Measurements from ENCODE around the gene NR2F1. TPM values are rescaled to one million over a fixed set of nuclear protein-coding genes. Genes with fewer than 3 reads are reported as not detected.

The NR2F1 gene
- total RNA-seq, 2 experiments from 2014 or later: not detected

DNA sequence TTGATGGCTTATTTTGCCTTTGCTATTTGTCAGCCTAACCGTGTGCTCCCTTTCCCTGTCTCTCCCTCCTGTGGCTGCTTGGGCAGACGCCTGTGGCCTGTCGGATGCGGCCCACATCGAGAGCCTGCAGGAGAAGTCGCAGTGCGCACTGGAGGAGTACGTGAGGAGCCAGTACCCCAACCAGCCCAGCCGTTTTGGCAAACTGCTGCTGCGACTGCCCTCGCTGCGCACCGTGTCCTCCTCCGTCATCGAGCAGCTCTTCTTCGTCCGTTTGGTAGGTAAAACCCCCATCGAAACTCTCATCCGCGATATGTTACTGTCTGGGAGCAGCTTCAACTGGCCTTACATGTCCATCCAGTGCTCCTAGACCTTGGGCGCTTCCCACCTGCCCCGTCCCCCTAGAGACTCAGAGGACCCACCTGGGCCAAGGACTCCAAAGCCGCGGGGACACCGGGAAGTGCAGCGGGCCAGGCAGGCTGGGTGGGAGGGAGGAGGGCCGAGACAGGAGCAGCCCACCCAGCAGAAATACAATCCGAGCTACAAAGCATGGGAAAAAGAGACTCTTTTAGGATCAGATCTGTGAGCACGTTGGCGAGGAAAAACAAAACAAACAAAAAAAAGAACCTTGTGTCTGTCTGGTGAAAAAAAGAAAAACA is 10.6 kb downstream of the NR2F1 start:
- no peak for DNase-seq (ENCODE audit: low spot score)
- Histone ChIP-seq H3K27ac (ENCODE audit: low read depth, low read length, poor library complexity, severe bottlenecking) (no peak overlapping the region), H3K9me3 (ENCODE audit: low read length) (no peaks in the 10 kb centered on the region), H2AFZ (ENCODE audit: low read length) (no peak overlapping the region), H3K36me3 (ENCODE audit: insufficient read depth, low read length) (no peaks in the 10 kb centered on the region), H3K4me2 (ENCODE audit: low read length) (no peak overlapping the region), H3K9me2 (ENCODE audit: insufficient read depth, low read length) (no peaks in the 10 kb centered on the region), H4K20me1 (ENCODE audit: insufficient read depth, low read length) (no peaks in the 10 kb centered on the region), H3K79me2 (ENCODE audit: insufficient read depth, low read depth, low read length) (no peaks in the 10 kb centered on the region), H3K4me3 (ENCODE audit: low read depth, low read length, poor library complexity, severe bottlenecking) (no peak overlapping the region), H3K4me1 (ENCODE audit: insufficient read depth, low read length, poor library complexity, severe bottlenecking) (no peaks in the 10 kb centered on the region)
- ChIA-PET POLR2A (no interaction called here), CTCF (ENCODE audit: unreplicated experiment) (no interaction called here)
- TF ChIP-seq, protein P1, sequence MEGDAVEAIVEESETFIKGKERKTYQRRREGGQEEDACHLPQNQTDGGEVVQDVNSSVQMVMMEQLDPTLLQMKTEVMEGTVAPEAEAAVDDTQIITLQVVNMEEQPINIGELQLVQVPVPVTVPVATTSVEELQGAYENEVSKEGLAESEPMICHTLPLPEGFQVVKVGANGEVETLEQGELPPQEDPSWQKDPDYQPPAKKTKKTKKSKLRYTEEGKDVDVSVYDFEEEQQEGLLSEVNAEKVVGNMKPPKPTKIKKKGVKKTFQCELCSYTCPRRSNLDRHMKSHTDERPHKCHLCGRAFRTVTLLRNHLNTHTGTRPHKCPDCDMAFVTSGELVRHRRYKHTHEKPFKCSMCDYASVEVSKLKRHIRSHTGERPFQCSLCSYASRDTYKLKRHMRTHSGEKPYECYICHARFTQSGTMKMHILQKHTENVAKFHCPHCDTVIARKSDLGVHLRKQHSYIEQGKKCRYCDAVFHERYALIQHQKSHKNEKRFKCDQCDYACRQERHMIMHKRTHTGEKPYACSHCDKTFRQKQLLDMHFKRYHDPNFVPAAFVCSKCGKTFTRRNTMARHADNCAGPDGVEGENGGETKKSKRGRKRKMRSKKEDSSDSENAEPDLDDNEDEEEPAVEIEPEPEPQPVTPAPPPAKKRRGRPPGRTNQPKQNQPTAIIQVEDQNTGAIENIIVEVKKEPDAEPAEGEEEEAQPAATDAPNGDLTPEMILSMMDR (conservative IDR thresholded peaks at IDR 0.05; ENCODE audit: low read length): no peak
- TF ChIP-seq EZH2phosphoT487 (IDR thresholded peaks at IDR 0.05; ENCODE audit: borderline replicate concordance, low read depth, low read length): no peak
- BruUV-seq (replicated peaks): no TSS peak
- intact Hi-C loops (cut with micrococcal nuclease; ENCODE audit: unreplicated experiment): loop anchor here (5.0 kb wide), 1 partner anchor 204 kb away; no protein-coding TSS in a partner anchor

DNA sequence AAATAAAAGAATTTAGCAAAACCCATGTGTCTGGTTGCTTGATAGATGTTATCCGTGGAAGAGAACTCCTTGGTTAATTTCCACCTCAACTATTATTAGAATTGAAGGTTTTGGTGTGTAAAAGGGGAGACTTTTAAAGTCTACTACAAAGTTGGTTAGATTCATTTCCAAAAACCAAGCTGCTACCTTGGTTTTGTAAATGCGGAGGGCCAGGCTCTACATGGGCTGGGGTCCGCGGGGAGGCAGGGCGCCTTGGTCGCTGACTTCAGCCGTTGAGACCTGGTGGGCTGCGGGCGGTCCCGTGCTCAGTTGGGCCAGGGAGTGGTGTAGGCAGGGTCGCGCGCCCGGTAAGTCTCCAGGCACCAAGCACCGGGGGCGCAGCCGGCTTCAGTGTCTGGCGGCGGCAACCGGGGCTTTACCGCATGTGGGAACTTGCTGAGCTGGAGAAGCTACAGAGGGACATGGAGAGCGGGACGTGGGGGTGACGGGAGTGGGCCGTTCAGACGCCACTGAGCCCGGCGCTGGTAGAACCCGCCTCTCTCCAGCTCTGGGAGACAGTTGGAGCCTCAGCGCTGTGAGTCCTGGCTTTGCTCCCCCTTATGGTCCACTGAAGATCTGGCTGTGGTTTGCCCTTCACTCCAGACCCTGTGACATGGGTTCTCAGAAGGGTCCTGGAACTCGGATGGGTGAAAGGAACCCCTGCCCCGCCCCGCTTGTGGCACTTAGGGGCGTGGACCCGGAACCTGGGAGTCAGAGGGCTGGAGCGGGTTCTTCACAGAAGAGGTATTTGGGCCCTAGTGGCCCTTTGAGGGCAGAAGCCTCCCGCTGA is 11.8 kb downstream of the NR2F1 start:
- no peaks in the 10 kb centered on the region for H3K9me3 ChIP-seq (ENCODE audit: low read length)
- POLR2A ChIA-PET: interaction anchor here (0.6 kb wide), 2 partner anchors 251 to 326 kb away, joined by 4 read pairs; no protein-coding TSS in a partner anchor
- no peak for DNase-seq (ENCODE audit: low spot score)
- H3K36me3 ChIP-seq (ENCODE audit: insufficient read depth, low read length): no peaks in the 10 kb centered on the region
- no peaks in the 10 kb centered on the region for H4K20me1 ChIP-seq (ENCODE audit: insufficient read depth, low read length)
- no peaks in the 10 kb centered on the region for H3K9me2 ChIP-seq (ENCODE audit: insufficient read depth, low read length)
- H3K79me2 ChIP-seq (ENCODE audit: insufficient read depth, low read depth, low read length): no peaks in the 10 kb centered on the region
- no peak overlapping the region for H3K27ac ChIP-seq (ENCODE audit: low read depth, low read length, poor library complexity, severe bottlenecking)
- intact Hi-C loops (cut with micrococcal nuclease; ENCODE audit: unreplicated experiment): loop anchor here (5.0 kb wide), 1 partner anchor 202 kb away; no protein-coding TSS in a partner anchor
- no TSS peak for BruUV-seq (replicated peaks)
- no peak overlapping the region for H3K4me3 ChIP-seq (ENCODE audit: low read depth, low read length, poor library complexity, severe bottlenecking)
- H2AFZ ChIP-seq (ENCODE audit: low read length): no peak overlapping the region
- no peak for TF ChIP-seq EZH2phosphoT487 (IDR thresholded peaks at IDR 0.05; ENCODE audit: borderline replicate concordance, low read depth, low read length)
- TF ChIP-seq, protein P1 (conservative IDR thresholded peaks at IDR 0.05; ENCODE audit: low read length): no peak
- H3K4me2 ChIP-seq (ENCODE audit: low read length): no peak overlapping the region
- CTCF ChIA-PET (ENCODE audit: unreplicated experiment): no interaction called here
- H3K4me1 ChIP-seq (ENCODE audit: insufficient read depth, low read length, poor library complexity, severe bottlenecking): no peaks in the 10 kb centered on the region
